PC-3 (cell line): ENCODE measurements around the gene TEX53.

Source experiments
- EZH2 ChIP-seq: fragments of 300-600 bp; sonication (generic); IDR thresholded peaks from one replicate; pipeline ENCODE4 v1.6.1; 2017; ENCODE audit warnings: antibody characterized with exemption, mild to moderate bottlenecking, low read length; ENCODE audit not compliant: unreplicated experiment
- TF ChIP-seq, protein P1 (sequence below): fragments of 300-600 bp; sonication (generic); conservative IDR thresholded peaks from 2 replicates; pipeline ENCODE4 v1.5.1; 2017; ENCODE audit warnings: antibody characterized with exemption, low read depth, mild to moderate bottlenecking, low read length

DNA sequence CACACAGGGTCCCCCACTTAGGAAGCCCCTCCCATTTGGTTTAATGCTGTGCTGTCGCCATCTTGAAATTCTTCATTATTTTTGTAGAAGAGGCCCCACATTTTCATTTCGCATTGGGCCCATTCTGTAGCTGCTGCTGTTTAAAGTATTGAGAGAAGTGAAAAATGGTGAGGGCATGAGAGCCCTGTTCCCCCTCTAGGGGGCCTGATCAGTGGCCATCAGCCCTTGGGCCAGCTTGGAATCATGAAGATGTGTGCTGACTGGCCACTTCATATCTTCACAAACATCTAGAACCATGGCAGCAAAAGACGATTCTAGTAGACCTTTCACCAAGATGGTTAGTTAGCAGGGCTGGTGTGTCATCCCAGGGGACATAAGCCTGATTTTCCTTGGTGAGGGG is 43.2 kb downstream of the TEX53 start:
- TF ChIP-seq, protein P1, sequence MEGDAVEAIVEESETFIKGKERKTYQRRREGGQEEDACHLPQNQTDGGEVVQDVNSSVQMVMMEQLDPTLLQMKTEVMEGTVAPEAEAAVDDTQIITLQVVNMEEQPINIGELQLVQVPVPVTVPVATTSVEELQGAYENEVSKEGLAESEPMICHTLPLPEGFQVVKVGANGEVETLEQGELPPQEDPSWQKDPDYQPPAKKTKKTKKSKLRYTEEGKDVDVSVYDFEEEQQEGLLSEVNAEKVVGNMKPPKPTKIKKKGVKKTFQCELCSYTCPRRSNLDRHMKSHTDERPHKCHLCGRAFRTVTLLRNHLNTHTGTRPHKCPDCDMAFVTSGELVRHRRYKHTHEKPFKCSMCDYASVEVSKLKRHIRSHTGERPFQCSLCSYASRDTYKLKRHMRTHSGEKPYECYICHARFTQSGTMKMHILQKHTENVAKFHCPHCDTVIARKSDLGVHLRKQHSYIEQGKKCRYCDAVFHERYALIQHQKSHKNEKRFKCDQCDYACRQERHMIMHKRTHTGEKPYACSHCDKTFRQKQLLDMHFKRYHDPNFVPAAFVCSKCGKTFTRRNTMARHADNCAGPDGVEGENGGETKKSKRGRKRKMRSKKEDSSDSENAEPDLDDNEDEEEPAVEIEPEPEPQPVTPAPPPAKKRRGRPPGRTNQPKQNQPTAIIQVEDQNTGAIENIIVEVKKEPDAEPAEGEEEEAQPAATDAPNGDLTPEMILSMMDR, result no peak
- no peak for TF ChIP-seq EZH2
